HG03097 (cell line): ENCODE data around the gene PCSK2.

Experiments used
- ATAC-seq: cut with Tn5 transposase; IDR thresholded peaks from one replicate; pipeline ENCODE4 v1.9.1; 2021; ENCODE audit not compliant: unreplicated experiment, low FRiP score

Gene PCSK2

GRCh38 chr20:17327185-17328148 lies 100.6 kb downstream of the PCSK2 start:
- ATAC-seq, result no peak

DNA sequence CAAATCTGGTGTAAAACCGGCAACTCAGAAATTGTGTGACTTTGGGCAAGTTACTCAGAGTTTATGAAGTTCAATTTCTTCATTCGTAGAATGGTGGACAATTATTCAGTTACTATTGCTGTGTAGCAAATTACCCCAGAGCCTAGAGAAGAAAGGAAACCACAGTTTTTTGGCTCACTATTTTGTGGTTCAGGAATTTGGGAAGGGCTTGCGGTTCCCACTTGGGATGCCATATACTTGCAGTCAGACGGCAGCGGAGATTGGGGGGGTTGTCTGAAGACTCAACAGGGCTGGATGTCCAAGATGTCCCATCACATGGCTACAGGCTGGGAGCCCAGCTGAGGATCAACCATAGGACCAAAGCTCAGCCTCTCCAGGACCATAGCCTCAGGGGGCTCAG lies 108.1 kb downstream of the PCSK2 start:
- no peak for ATAC-seq

DNA sequence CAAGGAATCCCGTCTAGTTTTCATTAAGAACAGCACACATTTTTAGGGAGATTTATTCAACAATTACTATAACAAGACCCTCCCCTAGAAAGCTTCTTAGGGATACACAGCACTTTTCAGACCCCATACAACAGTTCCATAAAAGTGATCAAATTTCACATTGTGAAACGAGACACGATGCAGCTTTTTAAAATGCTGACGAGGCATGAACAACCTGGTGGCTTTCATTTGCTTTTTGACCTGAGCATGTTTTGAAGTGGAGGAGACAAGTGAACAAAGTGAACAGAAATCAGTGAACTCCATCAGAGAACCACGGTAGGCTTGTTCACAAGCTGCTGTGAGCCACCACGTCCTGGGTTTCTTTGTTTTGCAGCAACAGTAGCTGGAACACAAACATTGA lies 112.2 kb downstream of the PCSK2 start:
- no peak for ATAC-seq

- no peak for ATAC-seq
Measured at GRCh38 chr20:17343091-17343490, 116.3 kb downstream of the PCSK2 start.

DNA sequence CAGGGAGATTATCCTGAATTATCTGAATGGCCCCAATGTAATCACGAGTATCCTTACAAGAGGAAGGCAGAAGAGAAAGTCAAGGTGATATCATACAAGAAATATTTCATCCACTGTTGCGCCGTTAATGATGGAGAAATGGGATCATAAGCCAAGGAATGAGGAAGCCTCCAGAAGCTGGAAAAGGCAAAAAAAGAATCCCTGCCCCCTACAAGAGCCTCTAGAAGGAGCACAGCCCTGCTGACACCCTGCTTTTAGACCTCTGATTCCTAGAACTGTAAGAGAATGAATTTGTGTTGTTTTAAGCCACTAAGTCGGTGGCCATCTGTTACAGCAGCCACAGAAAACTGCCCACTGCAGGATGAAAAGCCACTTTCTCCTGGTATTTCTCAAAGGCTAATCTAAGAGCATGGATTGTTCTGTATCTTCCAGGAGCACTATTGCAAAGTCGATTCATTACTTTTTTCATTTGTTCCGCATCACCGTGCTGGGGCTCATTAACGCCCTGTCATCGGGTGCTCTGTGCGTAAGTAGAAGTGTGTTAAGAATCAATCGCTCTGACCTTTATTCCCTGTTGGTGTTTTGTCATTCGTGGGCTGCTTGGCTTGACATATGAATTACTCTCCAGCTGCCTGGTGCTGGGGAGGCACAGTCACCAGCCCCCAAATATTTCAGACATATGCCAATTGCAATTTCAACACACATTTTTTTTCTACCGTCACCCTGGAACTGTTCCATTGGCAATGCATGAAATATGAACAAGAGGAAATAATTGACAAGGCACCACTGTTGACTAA lies 117.0 kb downstream of the PCSK2 start:
- no peak for ATAC-seq

- no peak for ATAC-seq
Measured at GRCh38 chr20:17344790-17345189, 118.0 kb downstream of the PCSK2 start.

DNA sequence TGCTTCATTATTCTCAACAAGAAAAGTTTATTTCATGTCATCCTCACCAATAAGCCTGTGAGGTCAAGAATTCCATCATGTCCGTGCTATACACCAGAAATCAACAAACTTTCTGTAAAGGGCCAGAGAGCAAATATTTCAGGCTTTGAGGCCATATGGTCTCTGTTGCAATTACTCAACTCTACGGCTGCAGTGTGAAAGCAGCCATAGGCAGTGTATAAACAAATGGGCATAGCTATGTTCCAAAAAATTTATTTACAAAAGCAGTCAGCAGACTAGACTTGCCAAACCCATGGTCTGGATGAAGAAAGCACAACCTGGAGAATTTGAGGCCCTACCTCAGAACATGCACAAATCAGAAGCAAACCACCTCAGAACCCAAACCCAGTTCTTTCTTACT lies 118.5 kb downstream of the PCSK2 start:
- no peak for ATAC-seq

DNA sequence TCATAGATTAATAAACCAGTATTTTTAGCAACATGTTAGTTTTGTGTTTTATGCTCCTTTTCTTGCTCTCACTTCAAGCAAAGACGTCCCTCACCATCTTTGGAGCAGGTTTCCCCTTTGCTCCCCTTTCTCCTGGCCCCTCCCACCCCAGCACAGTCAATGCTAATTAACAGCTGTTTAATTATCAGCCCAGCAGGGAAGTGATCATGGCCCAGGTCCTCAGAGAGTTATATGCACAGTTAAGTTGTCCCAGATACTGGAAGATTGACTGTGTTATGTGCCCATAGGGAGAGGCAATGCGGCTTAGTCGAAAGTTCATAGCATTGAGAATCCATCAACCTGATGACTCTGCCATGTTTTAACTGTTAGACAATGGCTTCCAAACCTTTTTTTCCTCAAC lies 123.5 kb downstream of the PCSK2 start:
- ATAC-seq, result no peak

GRCh38 chr20:17357238-17357637 lies 130.4 kb downstream of the PCSK2 start:
- no peak for ATAC-seq

- no peak for ATAC-seq
Measured at GRCh38 chr20:17358854-17359253, 132.0 kb downstream of the PCSK2 start.

GRCh38 chr20:17364681-17365080 lies 137.8 kb downstream of the PCSK2 start:
- no peak for ATAC-seq

DNA sequence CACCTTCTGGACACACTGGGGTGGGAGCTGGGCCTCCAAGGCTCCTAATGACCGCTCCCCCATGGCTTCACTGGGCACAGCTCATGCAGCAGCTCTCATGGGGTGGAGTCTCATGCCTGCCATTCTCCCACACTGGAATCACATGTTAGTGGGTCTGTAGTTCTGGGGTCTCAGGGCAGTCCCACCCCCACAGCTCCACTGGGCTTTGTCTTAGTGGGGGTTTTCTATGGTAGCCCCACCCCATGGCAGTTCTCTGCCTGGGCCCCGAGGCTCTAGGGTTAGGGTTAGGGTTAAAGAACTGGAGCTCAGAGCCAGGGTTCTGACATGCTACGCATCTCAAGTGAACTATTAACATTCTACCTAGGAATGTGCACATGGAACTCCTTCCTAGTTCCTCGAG lies 139.0 kb downstream of the PCSK2 start:
- no peak for ATAC-seq

DNA sequence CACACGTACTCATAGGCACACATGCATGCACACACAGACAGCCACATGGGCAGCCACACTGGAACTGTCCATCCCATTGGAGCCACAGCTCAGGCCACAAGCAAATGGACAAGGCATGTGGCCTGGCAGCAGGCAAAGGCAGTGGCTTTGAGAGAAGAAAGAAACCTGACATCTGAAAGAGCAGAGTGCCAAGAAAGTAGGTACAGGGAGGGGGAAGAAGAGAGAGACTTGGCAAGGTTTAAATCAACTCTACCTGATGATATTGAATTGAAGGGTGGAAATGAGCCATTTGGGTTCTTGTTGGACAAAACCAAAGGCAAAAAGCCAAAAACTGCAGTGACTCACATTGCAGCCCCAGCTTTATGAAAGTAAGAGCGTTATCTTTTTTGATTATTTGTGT lies 142.7 kb downstream of the PCSK2 start:
- ATAC-seq, result no peak

DNA sequence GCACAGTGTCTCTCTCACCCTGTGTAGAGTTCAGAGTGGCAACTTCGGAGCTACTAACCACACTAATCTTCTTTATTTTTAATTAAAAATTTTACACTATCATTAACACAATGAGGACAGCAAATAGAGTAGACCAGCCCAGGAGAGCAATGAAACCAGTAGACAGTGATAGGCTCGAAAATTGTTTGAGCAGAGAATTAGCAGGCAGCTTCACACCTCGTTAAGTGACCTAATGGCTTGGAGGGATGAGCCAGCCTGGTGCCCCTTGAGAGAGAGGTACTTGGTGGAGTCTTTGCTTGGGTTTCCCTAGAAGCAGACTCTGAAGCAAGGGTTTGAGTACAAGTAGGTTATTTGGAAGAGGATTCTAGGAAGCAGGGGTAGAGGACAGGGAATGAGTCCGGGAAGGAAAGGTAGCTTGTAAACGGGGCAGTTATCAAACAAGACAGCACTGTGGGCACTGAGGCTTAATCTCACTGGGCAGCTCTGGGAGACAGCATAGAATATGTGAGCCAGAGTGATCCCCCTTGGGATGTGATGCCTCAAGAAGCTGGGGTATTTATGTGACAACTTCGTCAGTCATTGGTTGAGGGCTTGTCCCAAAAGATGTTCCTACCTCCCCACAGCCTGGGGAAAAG lies 146.1 kb downstream of the PCSK2 start:
- no peak for ATAC-seq

DNA sequence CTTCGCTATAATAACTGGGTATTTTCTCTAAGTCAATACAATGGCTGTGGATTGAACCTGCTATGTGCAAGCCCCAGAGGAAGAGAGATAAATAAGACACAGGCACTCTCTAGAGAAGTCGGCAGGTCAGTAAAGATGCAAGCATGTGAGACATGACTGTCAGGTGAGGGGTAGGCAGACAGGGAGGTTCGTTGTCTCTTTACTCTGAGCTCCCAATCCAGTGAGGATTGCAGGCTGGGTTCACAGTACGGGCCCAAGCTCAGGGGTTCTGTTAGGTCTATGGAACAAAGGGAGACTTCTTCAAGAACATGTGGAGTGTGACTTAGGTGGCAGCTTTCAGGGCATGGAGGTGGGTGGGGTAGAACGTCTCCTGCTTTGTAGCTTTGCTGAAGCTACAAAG lies 147.2 kb downstream of the PCSK2 start:
- ATAC-seq, result no peak

DNA sequence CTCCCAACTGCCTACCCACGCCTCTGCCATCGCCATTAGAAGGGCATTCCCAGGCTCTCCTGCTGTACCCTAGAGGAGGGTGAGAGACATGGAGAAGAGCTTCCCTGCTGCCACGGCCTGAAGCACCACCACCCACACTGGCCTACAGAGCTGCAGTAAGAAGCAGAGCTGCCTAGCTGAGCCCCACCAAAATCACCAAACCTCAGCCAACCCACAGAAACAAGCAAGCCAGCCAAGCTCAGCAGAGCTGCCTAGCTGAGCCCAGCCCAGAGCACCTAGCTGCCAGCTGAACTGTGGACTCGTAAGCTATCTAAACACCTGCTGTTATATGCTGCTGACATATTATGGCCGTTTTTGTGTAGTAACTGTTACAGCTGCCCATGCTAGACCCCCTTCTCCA lies 149.2 kb downstream of the PCSK2 start:
- ATAC-seq, result no peak

GRCh38 chr20:17377231-17377630 lies 150.4 kb downstream of the PCSK2 start:
- no peak for ATAC-seq

DNA sequence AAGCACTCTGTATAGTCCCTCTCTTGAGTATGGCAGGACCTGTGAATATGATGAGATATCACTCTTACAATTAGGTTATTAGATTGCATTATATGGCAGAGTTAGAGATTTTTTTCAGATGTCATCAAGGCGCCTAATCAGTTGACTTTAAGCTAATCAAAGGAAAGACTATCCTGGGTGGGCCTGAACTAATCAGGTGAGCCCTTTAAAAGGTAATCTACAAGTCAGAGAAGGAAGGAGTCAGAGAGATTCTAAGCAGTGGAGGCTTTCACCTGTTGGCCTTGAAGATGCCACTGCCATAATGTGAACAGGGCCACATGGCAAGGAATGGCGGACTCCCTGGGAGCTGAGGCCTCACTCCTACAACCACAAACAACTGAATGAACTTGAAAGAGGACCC lies 152.8 kb downstream of the PCSK2 start:
- ATAC-seq, result no peak

DNA sequence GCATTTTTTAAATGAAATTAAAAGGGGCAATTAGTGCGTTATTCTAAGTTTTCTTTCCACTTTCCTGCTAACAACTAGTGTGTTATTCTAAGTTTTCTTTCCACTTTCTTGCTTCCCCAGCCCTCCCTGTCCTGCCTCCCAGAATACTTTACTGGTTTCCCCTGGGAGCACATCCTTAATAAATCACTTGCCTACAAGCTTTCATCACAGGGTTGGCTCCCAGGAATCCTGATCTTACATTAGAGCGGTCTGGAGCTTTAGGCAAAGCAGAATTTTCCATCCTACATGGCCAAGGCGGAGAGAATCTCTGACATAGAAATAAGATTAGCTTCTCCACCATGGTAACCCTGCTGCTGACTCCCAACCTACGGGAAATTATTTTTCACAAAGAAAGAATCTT lies 154.0 kb downstream of the PCSK2 start:
- no peak for ATAC-seq

- ATAC-seq, result no peak
Measured at GRCh38 chr20:17381724-17382123, 154.9 kb downstream of the PCSK2 start.

GRCh38 chr20:17385798-17386197 lies 159.0 kb downstream of the PCSK2 start:
- ATAC-seq, result no peak
